BLaER1 treated with 17β-estradiol and CSF1 and Interleukin-3, amounts not matched to agents 10 nM and 100 nM (cell line): ENCODE results near the gene KDELR3.

Source experiments
- H3K27ac ChIP-seq, 11 experiments: shearing (Covaris generic); formaldehyde crosslinking; 2 replicates each; pipeline ENCODE4 v1.8.1; 2022
- H3K27me3 ChIP-seq, 11 experiments: shearing (Covaris generic); formaldehyde crosslinking; 2 replicates each; pipeline ENCODE4 v1.8.1; 2022
- H3K36me3 ChIP-seq, 11 experiments: shearing (Covaris generic); formaldehyde crosslinking; 2 replicates each; pipeline ENCODE4 v1.8.1; 2022
- H3K4me1 ChIP-seq, 10 experiments: shearing (Covaris generic); formaldehyde crosslinking; 2 replicates each; pipeline ENCODE4 v1.8.1; 2022
- H3K4me2 ChIP-seq, 11 experiments: shearing (Covaris generic); formaldehyde crosslinking; 2 replicates each; pipeline ENCODE4 v1.8.1; 2022
- H3K4me3 ChIP-seq, 10 experiments: shearing (Covaris generic); formaldehyde crosslinking; 2 replicates each; pipeline ENCODE4 v1.8.1; 2022
- H3K9ac ChIP-seq, 11 experiments: shearing (Covaris generic); formaldehyde crosslinking; 2 replicates each; pipeline ENCODE4 v1.8.1; 2022
- H3K9me3 ChIP-seq, 11 experiments: shearing (Covaris generic); formaldehyde crosslinking; replicated peaks in 1 of 11; 2 replicates each; pipeline ENCODE4 v1.8.1; 2022
- H4K20me1 ChIP-seq, 11 experiments: shearing (Covaris generic); formaldehyde crosslinking; 2 replicates each; pipeline ENCODE4 v1.8.1; 2022
- Cebpa-rat ChIP-seq, 11 experiments: shearing (Covaris generic); IDR thresholded peaks; 2 replicates each; pipeline ENCODE4 v1.8.1; 2022

KDELR3 gene

GRCh38 chr22:38424525-38425080 lies 43.3 kb upstream of the KDELR3 start:
- no peak overlapping the region for H3K27ac ChIP-seq
- H3K4me3 ChIP-seq = no peak overlapping the region
- no peaks in the 10 kb centered on the region for H3K36me3 ChIP-seq
- peaks cover 0 to 8% (median 0%) of the 10 kb centered on the region in 11 experiments; a peak in 1 of 22 replicates for H4K20me1 ChIP-seq
- no peaks in the 10 kb centered on the region for H3K27me3 ChIP-seq
- no peak overlapping the region for H3K4me2 ChIP-seq
- TF ChIP-seq Cebpa-rat (IDR thresholded peaks at IDR 0.05) = no peak
- H3K9ac ChIP-seq = no peak overlapping the region
- H3K9me3 ChIP-seq = no peaks in the 10 kb centered on the region
- peaks cover 0 to 22% (median 13%) of the 10 kb centered on the region in 10 experiments; a peak in 14 of 20 replicates for H3K4me1 ChIP-seq

GRCh38 chr22:38426628-38427027 lies 41.3 kb upstream of the KDELR3 start:
- Histone ChIP-seq H3K36me3 (no peaks in the 10 kb centered on the region), H3K4me1 (peaks cover 0 to 23% (median 12%) of the 10 kb centered on the region in 10 experiments; a peak in 11 of 20 replicates), H3K9me3 (no peaks in the 10 kb centered on the region), H3K27ac (no peak overlapping the region), H3K27me3 (no peaks in the 10 kb centered on the region), H3K9ac (no peak overlapping the region), H3K4me2 (no peak overlapping the region), H3K4me3 (no peak overlapping the region), H4K20me1 (peaks cover 0 to 8% (median 0%) of the 10 kb centered on the region in 11 experiments; a peak in 2 of 22 replicates)
- TF ChIP-seq Cebpa-rat (IDR thresholded peaks at IDR 0.05) = no peak

GRCh38 chr22:38427465-38427864 lies 40.4 kb upstream of the KDELR3 start:
- TF ChIP-seq Cebpa-rat (IDR thresholded peaks at IDR 0.05) = no peak
- peaks cover 0 to 7% (median 0%) of the 10 kb centered on the region in 11 experiments; a peak in 2 of 22 replicates for H4K20me1 ChIP-seq
- H3K27ac ChIP-seq = no peak overlapping the region
- no peaks in the 10 kb centered on the region for H3K36me3 ChIP-seq
- H3K9me3 ChIP-seq = no peaks in the 10 kb centered on the region
- no peak overlapping the region for H3K4me3 ChIP-seq
- no peak overlapping the region for H3K4me2 ChIP-seq
- H3K4me1 ChIP-seq = peaks cover 0 to 22% (median 12%) of the 10 kb centered on the region in 10 experiments; a peak in 11 of 20 replicates
- no peaks in the 10 kb centered on the region for H3K27me3 ChIP-seq
- no peak overlapping the region for H3K9ac ChIP-seq

GRCh38 chr22:38427940-38428339 lies 40.0 kb upstream of the KDELR3 start:
- H3K4me2 ChIP-seq = no peak overlapping the region
- no peaks in the 10 kb centered on the region for H3K36me3 ChIP-seq
- H3K9ac ChIP-seq = no peak overlapping the region
- peaks cover 0 to 17% (median 10%) of the 10 kb centered on the region in 10 experiments; a peak in 11 of 20 replicates for H3K4me1 ChIP-seq
- H3K27me3 ChIP-seq = no peaks in the 10 kb centered on the region
- H3K4me3 ChIP-seq = no peak overlapping the region
- no peaks in the 10 kb centered on the region for H3K9me3 ChIP-seq
- no peak overlapping the region for H3K27ac ChIP-seq
- no peak for TF ChIP-seq Cebpa-rat (IDR thresholded peaks at IDR 0.05)
- peaks cover 0 to 7% (median 0%) of the 10 kb centered on the region in 11 experiments; a peak in 1 of 22 replicates for H4K20me1 ChIP-seq

GRCh38 chr22:38428714-38429113 lies 39.2 kb upstream of the KDELR3 start:
- Histone ChIP-seq H3K9ac (no peak overlapping the region), H3K4me2 (no peak overlapping the region)

GRCh38 chr22:38429499-38430068 lies 38.3 kb upstream of the KDELR3 start:
- H3K4me2 ChIP-seq = peak overlapping the region in 1 of 11 experiments; percentile 5; a peak in 2 of 22 replicates
- no peak for TF ChIP-seq Cebpa-rat (IDR thresholded peaks at IDR 0.05)
- no peaks in the 10 kb centered on the region for H3K9me3 ChIP-seq
- H3K27me3 ChIP-seq = no peaks in the 10 kb centered on the region; a peak in 1 of 22 replicates
- H3K27ac ChIP-seq = no peak overlapping the region
- peaks cover 0 to 7% (median 0%) of the 10 kb centered on the region in 10 experiments; a peak in 7 of 20 replicates for H3K4me1 ChIP-seq
- H3K36me3 ChIP-seq = no peaks in the 10 kb centered on the region
- H4K20me1 ChIP-seq = peaks cover 0 to 7% (median 0%) of the 10 kb centered on the region in 11 experiments; a peak in 1 of 22 replicates
- no peak overlapping the region for H3K9ac ChIP-seq
- no peak overlapping the region for H3K4me3 ChIP-seq

More at GRCh38 chr22:38428714-38429113, 39.2 kb upstream of the KDELR3 start:
- H4K20me1 ChIP-seq = peaks cover 0 to 7% (median 0%) of the 10 kb centered on the region in 11 experiments; a peak in 1 of 22 replicates
- no peak overlapping the region for H3K27ac ChIP-seq
- no peak for TF ChIP-seq Cebpa-rat (IDR thresholded peaks at IDR 0.05)
- no peaks in the 10 kb centered on the region; a peak in 1 of 22 replicates for H3K27me3 ChIP-seq
- peaks cover 0 to 9% (median 3%) of the 10 kb centered on the region in 10 experiments; a peak in 11 of 20 replicates for H3K4me1 ChIP-seq
- no peaks in the 10 kb centered on the region for H3K36me3 ChIP-seq
- no peaks in the 10 kb centered on the region for H3K9me3 ChIP-seq
- no peak overlapping the region for H3K4me3 ChIP-seq

- Histone ChIP-seq H3K9ac (no peak overlapping the region), H3K4me2 (no peak overlapping the region), H3K4me1 (peaks cover 0 to 7% (median 0%) of the 10 kb centered on the region in 10 experiments; a peak in 7 of 20 replicates), H3K9me3 (no peaks in the 10 kb centered on the region), H3K27me3 (no peaks in the 10 kb centered on the region; a peak in 1 of 22 replicates), H3K36me3 (no peaks in the 10 kb centered on the region), H4K20me1 (peaks cover 0 to 7% (median 0%) of the 10 kb centered on the region in 11 experiments; a peak in 2 of 22 replicates), H3K27ac (no peak overlapping the region), H3K4me3 (no peak overlapping the region)
- no peak for TF ChIP-seq Cebpa-rat (IDR thresholded peaks at IDR 0.05)
Measured at GRCh38 chr22:38431266-38432010, 36.5 kb upstream of the KDELR3 start.

GRCh38 chr22:38432264-38432663 lies 35.6 kb upstream of the KDELR3 start:
- TF ChIP-seq Cebpa-rat (IDR thresholded peaks at IDR 0.05) = no peak

GRCh38 chr22:38433871-38434270 lies 34.0 kb upstream of the KDELR3 start:
- H3K4me3 ChIP-seq = no peak overlapping the region
- no peaks in the 10 kb centered on the region; a peak in 1 of 22 replicates for H3K27me3 ChIP-seq
- H3K4me1 ChIP-seq = peaks cover 0 to 7% (median 0%) of the 10 kb centered on the region in 10 experiments; a peak in 7 of 20 replicates
- H3K4me2 ChIP-seq = no peak overlapping the region
- peaks cover 0 to 7% (median 0%) of the 10 kb centered on the region in 11 experiments; a peak in 2 of 22 replicates for H4K20me1 ChIP-seq
- no peak overlapping the region for H3K27ac ChIP-seq
- no peak for TF ChIP-seq Cebpa-rat (IDR thresholded peaks at IDR 0.05)
- H3K9ac ChIP-seq = no peak overlapping the region
- H3K36me3 ChIP-seq = no peaks in the 10 kb centered on the region
- H3K9me3 ChIP-seq = no peaks in the 10 kb centered on the region

More at GRCh38 chr22:38432264-38432663, 35.6 kb upstream of the KDELR3 start:
- H3K36me3 ChIP-seq = no peaks in the 10 kb centered on the region
- H3K27me3 ChIP-seq = no peaks in the 10 kb centered on the region; a peak in 1 of 22 replicates
- H3K27ac ChIP-seq = no peak overlapping the region
- no peak overlapping the region for H3K4me3 ChIP-seq
- H3K9me3 ChIP-seq = no peaks in the 10 kb centered on the region
- no peak overlapping the region for H3K4me2 ChIP-seq
- H3K9ac ChIP-seq = no peak overlapping the region
- peaks cover 0 to 7% (median 0%) of the 10 kb centered on the region in 10 experiments; a peak in 7 of 20 replicates for H3K4me1 ChIP-seq
- peaks cover 0 to 7% (median 0%) of the 10 kb centered on the region in 11 experiments; a peak in 2 of 22 replicates for H4K20me1 ChIP-seq
